Measurements from ENCODE around the gene CHAC1.

DNA sequence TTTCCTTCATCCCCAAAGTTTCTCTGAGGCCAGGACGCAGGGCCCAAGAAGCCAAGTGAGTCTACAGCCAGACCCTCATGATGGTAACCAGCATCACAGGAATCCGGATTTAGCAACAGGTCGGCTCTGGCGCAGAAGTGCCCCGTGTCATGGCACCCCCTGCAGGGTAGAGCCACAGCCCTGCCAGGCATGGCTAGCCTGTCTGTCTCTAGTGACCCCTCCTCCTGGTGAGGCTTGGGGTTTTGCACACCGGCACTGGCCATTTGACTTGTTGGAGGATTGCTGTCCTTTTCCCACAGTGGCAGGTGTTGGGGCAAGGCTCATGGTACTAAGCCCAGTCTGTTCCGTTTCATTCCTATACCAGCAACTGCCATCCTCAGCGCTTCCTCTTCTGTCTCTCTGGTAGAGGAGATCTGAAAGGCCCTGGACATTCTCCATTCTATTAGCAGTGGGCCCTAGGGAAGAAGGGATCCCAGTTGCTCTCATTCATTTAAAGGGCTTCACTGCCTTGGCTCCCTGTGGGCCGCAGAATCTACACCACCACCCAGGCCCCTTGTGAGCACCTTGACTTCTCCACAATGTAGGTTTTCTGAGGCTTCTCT lies 9.4 kb upstream of the CHAC1 start:
- TF ChIP-seq YY1 (IDR thresholded peaks at IDR 0.05; ENCODE audit: insufficient read depth, insufficient read length) (no peak), ZNF274 (IDR thresholded peaks at IDR 0.05; ENCODE audit: low read depth, low read length) (no peak), SUZ12 (IDR thresholded peaks at IDR 0.05; ENCODE audit: extremely low read depth, insufficient read depth, insufficient read length) (no peak)
